GM13976 (cell line): ENCODE data around the gene NCOA5.
A peak's percentile ranks its signal among the peaks of the same experiment; 100 is the strongest.

ENCODE experiments used
- DNase-seq: peaks from one replicate; pipeline ENCODE4 v3.0.0; 2012; ENCODE audit warnings: low spot score
- in situ Hi-C: fragments of 300-500 bp; cut with MboI; formaldehyde crosslinking; loops from one replicate; pipeline ENCODE4 v1.12.0; 2022; ENCODE audit warnings: low sequenced_read_pairs, mixed read lengths, inconsistent platforms; ENCODE audit not compliant: unreplicated experiment
- TF ChIP-seq, protein P1 (sequence below): IDR thresholded peaks from 2 replicates; pipeline ENCODE4 v1.5.1; 2012; ENCODE audit warnings: borderline replicate concordance, mild to moderate bottlenecking; ENCODE audit not compliant: insufficient read depth; ENCODE audit errors: extremely low read depth, missing control alignments, control extremely low read depth

Gene NCOA5

GRCh38 chr20:46063652-46064054 is 26.1 kb downstream of the NCOA5 start:
- DNase-seq, result peak; percentile 68
- TF ChIP-seq, protein P1, sequence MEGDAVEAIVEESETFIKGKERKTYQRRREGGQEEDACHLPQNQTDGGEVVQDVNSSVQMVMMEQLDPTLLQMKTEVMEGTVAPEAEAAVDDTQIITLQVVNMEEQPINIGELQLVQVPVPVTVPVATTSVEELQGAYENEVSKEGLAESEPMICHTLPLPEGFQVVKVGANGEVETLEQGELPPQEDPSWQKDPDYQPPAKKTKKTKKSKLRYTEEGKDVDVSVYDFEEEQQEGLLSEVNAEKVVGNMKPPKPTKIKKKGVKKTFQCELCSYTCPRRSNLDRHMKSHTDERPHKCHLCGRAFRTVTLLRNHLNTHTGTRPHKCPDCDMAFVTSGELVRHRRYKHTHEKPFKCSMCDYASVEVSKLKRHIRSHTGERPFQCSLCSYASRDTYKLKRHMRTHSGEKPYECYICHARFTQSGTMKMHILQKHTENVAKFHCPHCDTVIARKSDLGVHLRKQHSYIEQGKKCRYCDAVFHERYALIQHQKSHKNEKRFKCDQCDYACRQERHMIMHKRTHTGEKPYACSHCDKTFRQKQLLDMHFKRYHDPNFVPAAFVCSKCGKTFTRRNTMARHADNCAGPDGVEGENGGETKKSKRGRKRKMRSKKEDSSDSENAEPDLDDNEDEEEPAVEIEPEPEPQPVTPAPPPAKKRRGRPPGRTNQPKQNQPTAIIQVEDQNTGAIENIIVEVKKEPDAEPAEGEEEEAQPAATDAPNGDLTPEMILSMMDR, result no peak
- in situ Hi-C loops, result no loop called here

DNA sequence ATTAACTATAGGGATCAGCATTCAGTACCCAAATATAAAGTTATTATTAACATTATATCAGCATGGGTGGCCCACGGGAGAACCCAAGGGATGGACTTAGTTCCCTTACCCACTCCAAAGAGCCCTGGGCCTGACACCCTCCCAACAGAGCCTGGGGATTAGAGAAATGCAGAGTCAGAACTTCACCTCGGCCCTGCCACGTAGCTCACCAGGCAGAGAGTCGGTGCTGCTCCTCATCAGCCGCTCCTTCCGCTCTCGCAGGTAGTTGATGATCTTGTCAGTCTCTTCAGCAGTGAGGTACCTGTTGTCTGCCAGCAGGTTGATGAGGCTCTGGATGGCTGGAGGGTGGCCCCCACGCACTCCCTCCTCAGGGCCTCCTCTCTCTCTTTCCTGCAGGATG is 26.6 kb downstream of the NCOA5 start:
- in situ Hi-C loops, result no loop called here
- no peak for DNase-seq
- TF ChIP-seq, protein P1, result no peak

DNA sequence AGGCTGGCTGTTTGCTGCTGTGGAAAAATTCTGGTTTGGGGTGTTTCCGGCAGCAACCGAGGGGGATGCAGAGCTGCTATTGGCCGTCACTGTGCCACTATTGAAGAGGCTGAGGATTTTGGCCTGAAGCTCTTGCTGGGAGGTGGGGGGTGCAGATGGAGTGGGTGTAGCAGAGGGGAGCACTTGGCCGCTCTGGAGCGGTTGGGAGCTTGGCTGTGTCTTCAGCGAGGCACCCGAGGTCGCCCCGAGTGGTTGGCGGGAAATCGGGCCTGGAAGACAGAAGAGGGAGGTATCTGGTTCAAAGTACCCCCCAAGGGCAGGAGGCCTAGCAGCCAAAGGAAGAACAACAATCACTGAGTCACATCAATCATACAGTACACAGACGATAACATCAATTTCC is 27.1 kb downstream of the NCOA5 start:
- in situ Hi-C loops, result no loop called here
- TF ChIP-seq, protein P1, result no peak
- DNase-seq, result no peak

- DNase-seq, result no peak
- TF ChIP-seq, protein P1, result no peak
- in situ Hi-C loops, result no loop called here
These were observed 27.6 kb downstream of the NCOA5 start for GRCh38 chr20:46062151-46062550.

GRCh38 chr20:46060975-46061374 is 28.8 kb downstream of the NCOA5 start:
- in situ Hi-C loops, result no loop called here
- no peak for DNase-seq
- TF ChIP-seq, protein P1, result no peak

GRCh38 chr20:46060301-46060881 is 29.4 kb downstream of the NCOA5 start:
- in situ Hi-C loops, result no loop called here
- DNase-seq, result peak; percentile 18
- TF ChIP-seq, protein P1, result no peak
